ENCODE results near the gene MDN1.

DNA sequence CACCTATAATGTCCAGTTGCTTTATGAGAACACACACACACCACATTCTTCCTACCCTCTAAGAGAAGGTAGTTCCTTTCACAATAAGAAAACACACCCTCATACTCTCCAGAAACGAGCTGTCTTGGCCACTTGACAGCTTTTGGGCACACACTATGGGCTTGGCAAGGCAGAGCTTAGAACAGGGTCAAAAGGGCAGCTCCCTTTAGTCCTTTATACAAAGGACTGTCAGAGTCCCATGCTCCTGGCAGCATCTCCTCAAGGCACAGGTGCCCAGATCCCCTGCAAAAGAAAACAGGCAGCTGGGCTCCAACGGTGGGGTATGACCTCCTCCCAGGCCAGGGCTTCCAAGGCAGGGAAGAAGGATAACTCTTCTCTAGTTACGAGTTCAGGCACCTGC lies 176.2 kb downstream of the MDN1 start:
- TF ChIP-seq, protein P1, sequence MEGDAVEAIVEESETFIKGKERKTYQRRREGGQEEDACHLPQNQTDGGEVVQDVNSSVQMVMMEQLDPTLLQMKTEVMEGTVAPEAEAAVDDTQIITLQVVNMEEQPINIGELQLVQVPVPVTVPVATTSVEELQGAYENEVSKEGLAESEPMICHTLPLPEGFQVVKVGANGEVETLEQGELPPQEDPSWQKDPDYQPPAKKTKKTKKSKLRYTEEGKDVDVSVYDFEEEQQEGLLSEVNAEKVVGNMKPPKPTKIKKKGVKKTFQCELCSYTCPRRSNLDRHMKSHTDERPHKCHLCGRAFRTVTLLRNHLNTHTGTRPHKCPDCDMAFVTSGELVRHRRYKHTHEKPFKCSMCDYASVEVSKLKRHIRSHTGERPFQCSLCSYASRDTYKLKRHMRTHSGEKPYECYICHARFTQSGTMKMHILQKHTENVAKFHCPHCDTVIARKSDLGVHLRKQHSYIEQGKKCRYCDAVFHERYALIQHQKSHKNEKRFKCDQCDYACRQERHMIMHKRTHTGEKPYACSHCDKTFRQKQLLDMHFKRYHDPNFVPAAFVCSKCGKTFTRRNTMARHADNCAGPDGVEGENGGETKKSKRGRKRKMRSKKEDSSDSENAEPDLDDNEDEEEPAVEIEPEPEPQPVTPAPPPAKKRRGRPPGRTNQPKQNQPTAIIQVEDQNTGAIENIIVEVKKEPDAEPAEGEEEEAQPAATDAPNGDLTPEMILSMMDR (IDR thresholded peaks at IDR 0.05): no peak
- TF ChIP-seq POLR2A (IDR thresholded peaks at IDR 0.05): no peak
